ENCODE results near the gene STAG2.
A peak's percentile ranks its signal among the peaks of the same experiment; 100 is the strongest.
"Not testable (repeated sequence)": the region's sequence is repeated elsewhere in the genome, so short reads cannot be mapped to it uniquely, and the experiment has no call there.

Gene STAG2

GRCh38 chrX:124098089-124098488 lies 136.6 kb downstream of the STAG2 start:
- no peak overlapping the region for H3K27ac ChIP-seq (ENCODE audit: extremely low read depth, low read depth, low read length)
- POLR2A ChIA-PET: no interaction called here
- no peaks in the 10 kb centered on the region for H3K9me3 ChIP-seq (ENCODE audit: control insufficient read depth, insufficient read depth, low read depth, low read length)
- CTCF ChIA-PET: interaction anchor here (0.6 to 2.1 kb wide), 15 partner anchors 8 to 1542 kb away, joined by 3 to 10 read pairs (median 3); no protein-coding TSS in a partner anchor
- TF ChIP-seq YY1 (tag by site-specific recombination; IDR thresholded peaks at IDR 0.05) (no peak), ZNF654 (tag by site-specific recombination; IDR thresholded peaks at IDR 0.05; ENCODE audit: low read depth) (peak; percentile 62)
- peaks cover 7 to 55% of the 10 kb centered on the region in 2 experiments for H3K36me3 ChIP-seq (ENCODE audit: control insufficient read depth in 2 of 2, insufficient read depth in 1 of 2, low read length in 2 of 2)
- H3K4me1 ChIP-seq (ENCODE audit: control insufficient read depth, insufficient read depth, low read length): no peaks in the 10 kb centered on the region
- no peak overlapping the region for H3K4me3 ChIP-seq (ENCODE audit: low read depth, low read length)

GRCh38 chrX:124103966-124104365 lies 142.5 kb downstream of the STAG2 start:
- no peak for TF ChIP-seq ZNF266 (tag by site-specific recombination; IDR thresholded peaks at IDR 0.05; ENCODE audit: low read depth)
- no peak for TF ChIP-seq ZNF221 (tag by site-specific recombination; IDR thresholded peaks at IDR 0.05; ENCODE audit: borderline replicate concordance)
- no peak for TF ChIP-seq ZNF211 (tag by site-specific recombination; IDR thresholded peaks at IDR 0.05; ENCODE audit: low read depth)
- TF ChIP-seq ZNF555 (tag by site-specific recombination; conservative IDR thresholded peaks at IDR 0.05): no peak
- no peak for TF ChIP-seq ZSCAN30 (tag by site-specific recombination; IDR thresholded peaks at IDR 0.05)
- no peak for TF ChIP-seq ZNF248 (tag by site-specific recombination; IDR thresholded peaks at IDR 0.05)
- no peak for TF ChIP-seq EGR2 (tag by site-specific recombination; IDR thresholded peaks at IDR 0.05; ENCODE audit: low read depth)
- TF ChIP-seq GLIS1 (tag by site-specific recombination; IDR thresholded peaks at IDR 0.05): no peak
- no peak for TF ChIP-seq ZNF513 (tag by site-specific recombination; IDR thresholded peaks at IDR 0.05)
- TF ChIP-seq SP2 (tag by site-specific recombination; IDR thresholded peaks at IDR 0.05): no peak
- H3K4me1 ChIP-seq (ENCODE audit: control insufficient read depth, insufficient read depth, low read length): no peaks in the 10 kb centered on the region
- peaks cover 7 to 18% of the 10 kb centered on the region in 2 experiments; a peak in 2 of 3 replicates for H3K36me3 ChIP-seq (ENCODE audit: control insufficient read depth in 2 of 2, insufficient read depth in 1 of 2, low read length in 2 of 2)
- H3K27ac ChIP-seq (ENCODE audit: extremely low read depth, low read depth, low read length): no peak overlapping the region
- no peak overlapping the region for H3K4me3 ChIP-seq (ENCODE audit: low read depth, low read length)
- POLR2A ChIA-PET: no interaction called here
- no peaks in the 10 kb centered on the region for H3K9me3 ChIP-seq (ENCODE audit: control insufficient read depth, insufficient read depth, low read depth, low read length)
- CTCF ChIA-PET: interaction anchor here (0.6 to 0.7 kb wide), 2 partner anchors 27 to 1273 kb away, joined by 3 read pairs; no protein-coding TSS in a partner anchor

- H3K4me1 ChIP-seq (ENCODE audit: control insufficient read depth, insufficient read depth, low read length); H3K4me3 ChIP-seq (ENCODE audit: low read depth, low read length); POLR2A ChIA-PET; H3K9me3 ChIP-seq (ENCODE audit: control insufficient read depth, insufficient read depth, low read depth, low read length); H3K27ac ChIP-seq (ENCODE audit: extremely low read depth, low read depth, low read length): not testable (repeated sequence)
- TF ChIP-seq ZNF280D (tag by site-specific recombination; IDR thresholded peaks at IDR 0.05) (0 out of 2 replicates have a peak, but pooled peaks have one; percentile 66), ZNF580 (tag by site-specific recombination; IDR thresholded peaks at IDR 0.05) (0 out of 2 replicates have a peak, but pooled peaks have one; percentile 12), ZNF146 (tag by site-specific recombination; IDR thresholded peaks at IDR 0.05) (peak; percentile 98)
- peaks cover 7 to 13% of the 10 kb centered on the region in 2 experiments; a peak in 2 of 3 replicates for H3K36me3 ChIP-seq (ENCODE audit: control insufficient read depth in 2 of 2, insufficient read depth in 1 of 2, low read length in 2 of 2)
- CTCF ChIA-PET: interaction anchor here (0.7 kb wide), 1 partner anchor 27 kb away, joined by 3 read pairs; no protein-coding TSS in a partner anchor
These were observed 143.0 kb downstream of the STAG2 start for GRCh38 chrX:124104512-124104911.

Measured in HEK293 (cell line).